DMS114 treated with DMSO at 0.1 percent for 48 hours (cell line): ENCODE results near the gene PNPLA2.

Source experiments
- DNase-seq: peaks from one replicate; lab custom pipeline; 2025; ENCODE audit not compliant: unreplicated experiment; lab: John Stamatoyannopoulos, UW

The PNPLA2 gene

DNA sequence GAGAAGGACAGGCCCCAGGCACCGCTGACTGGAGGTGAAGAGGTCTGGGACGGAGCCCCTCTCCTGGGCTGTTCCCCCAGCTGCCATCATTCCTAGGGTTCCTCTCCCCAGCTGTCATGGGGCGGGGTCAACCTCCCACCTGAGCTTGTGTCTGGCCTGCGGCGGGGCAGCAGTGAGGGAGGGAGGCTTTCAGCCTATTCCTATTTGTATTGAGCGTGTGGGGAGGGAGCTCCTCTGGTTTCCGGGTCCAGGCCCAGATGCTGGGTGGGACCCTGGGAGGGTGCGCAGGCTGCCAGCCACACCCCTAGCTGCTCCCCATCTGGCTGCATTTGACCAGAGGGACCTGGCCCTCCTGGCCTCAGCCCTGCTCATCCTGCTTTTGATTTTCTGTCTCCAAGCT, 37.7 kb downstream of the PNPLA2 start:
- no peak for DNase-seq

DNA sequence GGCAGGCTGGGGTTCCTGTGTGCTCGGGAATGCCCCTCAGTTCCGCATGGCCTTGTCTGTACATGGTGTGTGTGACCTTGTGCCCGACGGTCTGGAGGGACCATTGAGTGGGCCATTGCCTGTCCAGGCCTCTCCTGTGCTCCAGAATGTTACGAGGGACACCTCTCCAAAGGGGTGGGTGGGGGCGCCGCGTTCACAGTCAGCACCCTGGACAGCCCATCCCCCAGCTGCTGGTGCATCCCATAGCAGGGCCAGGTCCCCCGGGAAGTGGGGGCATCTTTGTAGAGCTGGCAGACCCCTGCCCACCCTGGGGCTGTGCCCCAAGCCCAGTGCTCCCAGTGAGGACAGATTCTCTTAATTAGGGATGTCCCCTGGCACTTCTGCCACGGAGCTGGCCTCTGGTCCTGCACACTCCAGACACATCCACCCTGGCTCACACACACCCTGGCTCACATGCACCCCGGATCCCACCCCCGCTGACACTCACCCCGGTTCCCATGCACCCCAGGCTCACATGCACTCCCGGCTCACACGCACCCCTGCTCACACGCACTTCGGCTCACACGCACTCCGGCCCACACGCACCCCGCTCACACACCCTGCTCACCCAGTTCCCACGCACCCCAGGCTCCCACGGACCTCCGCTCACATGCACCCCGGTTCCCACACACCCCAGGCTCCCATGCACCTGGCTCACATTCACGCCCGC, 39.5 kb downstream of the PNPLA2 start:
- no peak for DNase-seq

DNA sequence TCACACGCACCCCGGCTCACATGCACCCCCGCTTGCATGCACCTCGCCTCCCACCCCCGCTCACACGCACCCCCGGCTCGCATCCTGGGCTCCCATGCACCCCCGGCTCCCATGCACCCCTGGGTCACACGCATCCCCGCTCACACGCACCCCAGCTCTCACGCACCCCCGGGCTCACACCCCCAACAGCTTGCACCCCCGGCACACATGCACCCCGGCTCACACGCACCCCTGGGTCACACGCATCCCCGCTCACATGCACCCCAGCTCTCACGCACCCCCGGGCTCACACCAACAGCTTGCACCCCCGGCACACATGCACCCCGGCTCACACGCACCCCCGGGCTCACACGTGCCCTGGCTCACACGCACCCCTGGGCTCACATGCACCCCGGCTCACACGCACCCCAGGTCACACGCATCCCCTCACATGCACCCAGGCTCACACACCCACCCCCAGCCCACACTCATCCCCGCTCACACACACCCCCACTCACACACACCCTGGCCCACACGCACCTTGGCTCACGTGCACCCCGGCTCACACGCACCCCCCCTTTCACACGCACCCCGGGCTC, 40.1 kb downstream of the PNPLA2 start:
- no peak for DNase-seq

DNA sequence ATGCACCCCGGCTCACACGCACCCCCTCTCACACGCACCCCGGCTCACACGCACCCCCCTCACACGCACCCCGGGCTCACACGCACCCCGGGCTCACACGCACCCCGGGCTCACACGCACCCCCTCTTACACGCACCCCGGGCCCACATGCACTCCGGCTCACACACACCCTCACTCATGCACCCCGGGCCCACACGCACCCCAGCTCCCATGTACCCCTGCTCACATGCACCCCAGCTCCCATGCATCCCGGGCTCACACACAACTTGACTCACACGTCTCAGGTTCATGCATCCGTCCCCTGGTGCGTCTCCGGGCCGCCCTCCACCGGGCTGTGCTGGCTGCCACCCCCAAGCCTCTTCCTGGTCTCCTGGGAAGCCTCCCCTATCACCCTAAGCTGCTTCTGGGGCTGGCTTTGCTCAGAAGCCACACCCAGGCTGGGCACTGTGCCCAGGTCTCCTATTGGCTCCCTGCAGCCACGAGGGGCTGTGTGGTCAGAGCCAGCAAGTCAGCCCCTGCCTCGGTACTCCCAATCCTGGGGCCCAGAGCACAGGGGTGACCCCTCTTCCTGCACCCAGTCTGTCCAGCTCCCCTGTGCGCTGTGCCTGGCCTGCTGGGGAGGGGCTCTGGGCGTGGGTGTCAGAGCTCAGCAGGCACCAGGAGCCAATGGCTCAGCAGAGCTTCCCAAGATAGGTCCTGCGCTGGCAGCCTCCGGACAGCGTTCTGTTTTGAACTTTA, 40.8 kb downstream of the PNPLA2 start:
- DNase-seq = peak; percentile 24

DNA sequence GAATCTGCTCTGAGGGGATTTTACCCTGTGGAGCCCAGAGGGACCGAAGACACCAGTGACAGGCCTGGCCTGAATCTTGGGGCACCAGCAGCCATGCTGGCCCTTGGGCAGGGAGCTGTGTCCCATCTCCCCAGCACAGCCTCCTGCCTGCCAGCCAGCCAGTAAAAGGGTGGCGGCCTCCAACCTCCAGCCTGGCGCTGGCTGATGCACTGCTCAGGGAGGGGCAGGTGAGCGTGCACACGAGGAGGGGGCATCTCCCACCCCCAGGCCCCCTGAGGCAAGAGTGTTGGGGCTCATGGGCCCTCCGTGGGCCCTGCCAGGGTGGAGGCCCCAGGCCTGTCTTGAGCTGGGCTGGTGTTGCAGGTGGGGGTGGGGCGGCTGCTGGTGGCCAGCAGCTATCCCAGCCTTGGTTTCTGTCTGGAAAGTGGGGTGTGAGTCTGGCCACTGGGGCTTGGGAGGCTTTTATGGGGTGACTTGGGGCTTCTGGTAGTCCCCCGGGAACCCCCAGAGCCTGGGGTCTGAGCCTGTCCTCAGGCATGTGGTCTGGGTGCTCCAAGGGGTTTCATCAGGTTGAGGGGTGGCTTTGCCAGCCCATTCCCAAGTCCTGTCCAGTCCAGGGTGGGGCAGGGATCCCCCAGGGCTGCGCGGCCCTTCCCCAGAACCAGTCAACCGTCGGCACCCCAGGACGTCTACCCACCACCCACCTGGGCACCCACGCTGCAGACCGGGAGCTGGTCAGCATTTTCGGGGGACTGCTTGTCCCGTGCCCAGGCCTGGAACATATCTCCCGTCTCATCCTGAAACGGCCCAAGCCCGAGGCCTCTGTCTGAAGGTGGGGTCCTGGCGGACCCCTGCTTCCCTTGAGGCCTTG, 41.8 kb downstream of the PNPLA2 start:
- DNase-seq = no peak

DNA sequence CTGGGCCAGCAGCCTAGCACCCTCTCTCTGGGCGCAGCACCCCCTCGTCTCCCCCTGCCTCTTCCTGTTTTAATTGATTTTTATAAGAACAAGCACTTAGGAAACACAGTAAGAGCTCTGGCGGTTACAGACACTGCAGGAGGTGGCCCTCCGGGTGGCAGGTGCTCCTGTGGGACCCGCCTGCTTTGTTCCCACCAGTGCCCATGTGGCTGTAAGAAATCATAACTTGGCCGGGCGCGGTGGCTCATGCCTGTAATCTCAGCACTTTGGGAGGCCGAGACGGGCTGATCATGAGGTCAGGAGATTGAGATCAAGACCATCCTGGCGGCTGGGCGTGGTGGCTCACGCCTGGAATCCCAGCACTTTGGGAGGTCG, 42.4 kb downstream of the PNPLA2 start:
- no peak for DNase-seq

DNA sequence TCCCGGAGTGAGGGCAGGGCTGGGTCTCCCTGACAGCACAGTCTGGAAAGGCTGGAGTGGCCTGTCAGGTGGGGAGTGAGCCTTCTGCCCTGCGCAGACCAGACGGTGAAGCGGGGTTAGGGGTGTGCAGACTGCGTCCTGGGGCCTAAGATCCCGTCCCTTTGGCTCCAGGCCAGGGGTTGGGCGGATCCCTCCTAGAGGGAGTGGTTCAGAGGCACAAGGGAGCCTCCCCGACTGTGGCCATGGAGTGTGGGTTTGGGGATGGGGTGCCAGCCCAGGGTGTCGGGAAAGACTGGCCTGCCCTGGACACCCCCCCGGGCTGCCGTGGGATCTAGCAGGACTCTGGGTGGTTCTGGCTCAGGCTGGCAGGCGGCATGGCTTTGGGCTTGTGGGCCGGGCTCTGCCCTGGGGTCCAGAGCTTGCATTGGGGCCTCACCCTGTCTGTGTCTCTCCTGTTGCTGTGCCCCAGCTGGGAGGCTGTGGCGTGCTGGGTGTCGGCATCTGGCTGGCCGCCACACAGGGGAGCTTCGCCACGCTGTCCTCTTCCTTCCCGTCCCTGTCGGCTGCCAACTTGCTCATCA, 43.5 kb downstream of the PNPLA2 start:
- no peak for DNase-seq

DNA sequence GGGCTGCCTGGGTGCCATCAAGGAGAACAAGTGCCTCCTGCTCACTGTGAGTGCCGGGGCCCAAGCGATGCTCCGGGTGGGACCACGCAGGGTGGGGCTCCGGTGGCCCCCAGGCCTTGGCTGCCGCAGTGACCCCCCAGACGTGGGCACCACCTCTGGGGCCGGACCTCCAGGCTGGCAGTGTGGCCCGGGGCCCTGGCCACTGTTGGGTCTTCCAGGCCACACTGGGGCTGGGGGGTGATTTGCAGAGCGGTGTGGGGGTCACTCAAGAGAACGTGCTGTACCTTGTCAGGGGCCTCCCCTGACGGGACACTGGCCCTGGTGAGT, 43.9 kb downstream of the PNPLA2 start:
- no peak for DNase-seq

DNA sequence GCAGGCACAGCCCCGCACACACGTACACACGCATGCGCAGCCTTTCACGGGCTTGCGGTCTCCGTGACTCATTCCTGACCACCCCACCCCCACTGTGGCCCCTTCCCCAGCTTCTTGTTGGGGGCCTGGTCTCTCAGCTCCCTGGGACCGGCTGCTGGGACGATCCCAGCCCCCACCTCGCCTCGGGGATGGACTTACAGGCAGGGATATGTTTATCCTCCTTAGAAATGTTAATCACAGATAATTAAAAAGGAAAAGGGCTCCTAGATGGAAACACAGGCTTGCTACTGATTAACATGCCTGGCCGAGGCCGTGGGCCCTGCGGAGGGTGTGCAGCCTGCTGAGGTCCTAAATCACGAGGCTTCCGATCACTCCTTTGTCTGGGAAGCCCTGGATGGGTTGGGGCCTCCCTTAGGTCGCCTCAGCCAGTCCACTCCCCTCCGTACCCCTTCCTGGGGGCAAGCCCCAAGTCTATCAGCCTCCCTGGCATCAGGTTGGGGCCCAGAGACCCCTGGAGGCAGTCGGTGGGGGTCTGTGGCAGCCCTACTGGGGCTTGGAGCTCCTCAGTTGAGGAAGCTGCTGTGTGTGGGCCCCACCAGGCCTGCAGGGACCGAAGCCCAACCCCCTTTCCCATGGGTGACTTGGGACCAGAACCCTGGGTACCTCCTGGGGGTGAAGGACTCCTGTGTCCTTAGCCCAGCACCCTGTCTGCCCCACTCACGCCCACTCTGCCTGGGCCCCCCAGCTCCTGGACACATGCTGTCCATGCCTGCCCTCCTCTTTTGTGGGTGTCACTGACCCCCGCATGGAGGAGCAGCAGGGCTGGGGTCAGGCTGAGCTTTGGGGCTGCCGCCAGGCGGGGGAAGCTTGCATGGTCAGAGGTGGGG, 44.6 kb downstream of the PNPLA2 start:
- no peak for DNase-seq

DNA sequence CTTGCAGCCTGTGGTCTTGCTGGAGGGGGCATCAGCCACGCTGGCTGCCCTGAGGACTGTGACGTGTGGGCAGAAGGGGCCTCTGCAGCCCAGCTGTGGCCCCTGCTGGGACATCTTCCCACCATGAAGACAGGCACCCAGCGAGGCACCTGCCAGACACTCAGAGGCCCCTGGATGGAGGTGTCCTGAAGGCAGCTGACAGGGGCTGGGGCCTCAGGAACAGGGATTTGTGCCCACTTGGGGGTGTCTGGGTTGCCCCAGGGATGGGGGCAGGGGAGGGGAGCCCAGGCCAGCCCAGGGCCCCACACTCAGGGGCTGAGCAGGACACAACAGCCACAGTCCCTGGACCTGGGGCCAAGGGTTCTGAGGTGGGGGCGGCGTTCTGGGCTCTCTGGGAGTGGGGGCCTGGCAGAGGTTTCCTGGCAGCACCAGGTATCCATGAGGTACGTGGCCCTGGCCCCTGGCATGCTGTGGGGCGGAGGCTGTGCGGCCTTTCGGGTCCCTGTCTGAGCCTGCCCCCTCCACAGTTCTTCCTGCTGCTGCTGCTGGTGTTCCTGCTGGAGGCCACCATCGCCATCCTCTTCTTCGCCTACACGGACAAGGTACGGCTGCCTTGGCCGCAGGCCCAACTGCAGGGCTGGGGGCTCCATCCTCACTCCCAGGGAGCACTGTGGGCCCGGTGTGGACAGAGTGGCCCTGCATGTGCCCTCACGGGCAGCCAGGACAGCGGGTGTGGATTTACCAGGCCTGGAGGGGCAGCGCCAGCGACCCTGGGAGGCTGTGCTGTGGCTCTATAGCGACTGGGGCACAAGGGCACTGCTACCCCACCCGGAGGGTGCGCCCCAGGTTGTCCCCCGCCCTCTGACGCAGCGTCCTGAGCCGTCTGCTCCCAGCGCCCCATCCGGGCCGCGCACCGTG, 45.5 kb downstream of the PNPLA2 start:
- DNase-seq = no peak

DNA sequence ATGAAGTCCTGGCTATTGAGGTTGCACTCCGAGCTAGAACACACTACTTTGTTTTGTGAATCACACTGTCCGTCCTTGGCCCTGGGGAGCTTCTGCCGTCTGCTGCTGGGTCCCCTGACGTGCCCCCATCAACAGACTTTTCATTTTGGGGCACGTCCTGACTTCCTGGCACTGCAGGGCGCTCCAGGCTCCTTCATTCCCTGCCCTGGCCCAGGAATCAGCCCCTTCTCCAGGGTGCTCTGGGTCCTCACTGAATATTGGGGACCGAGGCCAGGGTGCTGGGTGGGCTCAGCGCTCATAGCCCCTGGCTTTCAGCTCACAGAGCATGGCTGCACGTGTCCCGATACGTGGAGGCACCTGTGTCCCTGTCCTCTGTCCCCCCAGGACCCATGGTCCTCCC, 46.2 kb downstream of the PNPLA2 start:
- no peak for DNase-seq

DNA sequence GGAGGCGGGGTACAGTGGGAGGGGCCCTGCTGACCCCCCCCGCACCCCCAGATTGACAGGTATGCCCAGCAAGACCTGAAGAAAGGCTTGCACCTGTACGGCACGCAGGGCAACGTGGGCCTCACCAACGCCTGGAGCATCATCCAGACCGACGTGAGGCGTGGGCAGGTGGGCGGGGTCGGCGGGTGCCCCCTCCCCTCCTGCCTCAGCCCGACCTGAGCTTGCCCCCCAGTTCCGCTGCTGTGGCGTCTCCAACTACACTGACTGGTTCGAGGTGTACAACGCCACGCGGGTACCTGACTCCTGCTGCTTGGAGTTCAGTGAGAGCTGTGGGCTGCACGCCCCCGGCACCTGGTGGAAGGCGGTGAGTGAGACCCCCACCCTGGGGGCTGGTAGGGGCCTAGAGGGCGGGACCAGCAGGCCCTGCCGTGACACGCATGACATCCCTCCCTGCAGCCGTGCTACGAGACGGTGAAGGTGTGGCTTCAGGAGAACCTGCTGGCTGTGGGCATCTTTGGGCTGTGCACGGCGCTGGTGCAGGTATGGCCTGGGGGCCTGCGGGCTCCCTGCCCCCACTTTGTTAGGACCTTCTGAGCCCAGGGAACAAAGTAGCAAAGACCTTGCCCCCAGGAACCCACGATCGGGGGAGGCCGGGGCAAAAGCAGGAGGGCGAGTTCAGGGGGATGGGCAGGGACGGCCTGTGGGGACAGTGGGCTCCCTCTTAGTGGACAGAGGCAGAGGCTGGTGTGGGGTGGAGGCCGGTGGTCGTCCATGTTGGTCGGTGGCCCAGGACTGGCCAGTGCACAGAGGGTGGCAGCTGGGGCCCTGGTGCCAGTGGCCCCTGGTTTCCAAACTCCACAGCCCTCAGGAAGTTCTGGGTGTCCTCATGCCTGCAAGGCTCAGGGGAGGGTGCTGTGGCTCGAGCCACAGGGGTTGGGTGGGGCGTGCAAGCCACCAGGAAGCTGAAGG, 47.0 kb downstream of the PNPLA2 start:
- DNase-seq = no peak

DNA sequence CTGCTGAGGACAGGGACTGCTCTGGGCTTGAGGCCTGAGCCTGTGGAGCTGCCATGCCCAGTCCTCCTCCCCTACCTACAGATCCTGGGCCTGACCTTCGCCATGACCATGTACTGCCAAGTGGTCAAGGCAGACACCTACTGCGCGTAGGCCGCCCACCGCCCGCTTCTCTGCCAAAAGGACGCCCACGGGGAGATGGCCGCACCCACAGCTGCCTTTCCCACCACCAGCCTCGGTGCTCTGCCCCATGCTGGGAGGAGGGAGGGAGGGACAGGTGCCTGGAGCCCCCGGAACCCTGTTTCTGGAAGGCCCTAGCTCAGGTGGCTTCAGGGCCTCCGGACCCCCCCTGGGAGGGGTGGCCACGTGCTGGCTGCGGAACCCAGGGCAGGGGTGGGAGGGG, 47.8 kb downstream of the PNPLA2 start:
- no peak for DNase-seq

DNA sequence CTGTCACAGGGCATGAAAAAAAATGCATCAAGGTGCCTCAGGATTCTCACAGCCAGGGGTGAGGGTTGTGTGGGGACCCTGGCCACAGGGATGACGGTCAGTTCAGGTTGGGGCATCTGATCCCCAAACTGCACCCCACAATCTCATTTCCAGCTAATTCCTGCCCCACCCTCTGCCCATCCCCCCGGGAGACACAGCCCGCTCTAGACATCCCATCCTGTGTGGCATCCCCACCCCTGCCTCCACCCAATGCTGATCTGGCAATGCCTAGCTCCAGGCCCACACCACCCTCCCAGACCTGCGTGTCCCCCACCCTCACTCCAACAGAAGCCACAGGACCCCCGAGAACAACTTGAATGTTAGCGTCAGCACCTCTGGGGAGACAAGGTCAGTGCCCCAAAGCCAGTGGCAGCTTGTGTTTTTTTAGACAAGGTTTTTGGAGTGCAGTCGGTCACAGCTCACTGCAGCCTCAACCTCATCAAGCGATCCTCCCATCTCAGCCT, 49.2 kb downstream of the PNPLA2 start:
- DNase-seq = no peak

DNA sequence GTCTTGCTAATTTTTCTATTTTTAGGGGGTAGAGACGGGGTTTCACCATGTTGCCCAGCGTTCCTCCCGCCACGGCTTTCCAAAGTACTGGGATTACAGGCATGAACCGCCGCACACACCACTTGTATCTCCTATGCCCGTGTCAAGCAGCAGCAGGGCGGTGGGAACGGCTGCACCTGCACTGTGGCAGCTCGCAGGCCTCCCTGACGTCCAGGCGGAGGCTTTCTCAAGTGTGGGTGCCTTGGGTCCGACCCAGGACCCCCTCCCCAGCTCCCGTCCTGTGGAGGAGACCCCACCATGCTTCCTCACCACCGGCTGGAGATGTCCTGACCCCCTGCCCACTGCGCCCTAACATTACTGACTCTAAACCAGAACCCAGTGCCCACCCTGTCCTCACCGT, 49.7 kb downstream of the PNPLA2 start:
- no peak for DNase-seq

DNA sequence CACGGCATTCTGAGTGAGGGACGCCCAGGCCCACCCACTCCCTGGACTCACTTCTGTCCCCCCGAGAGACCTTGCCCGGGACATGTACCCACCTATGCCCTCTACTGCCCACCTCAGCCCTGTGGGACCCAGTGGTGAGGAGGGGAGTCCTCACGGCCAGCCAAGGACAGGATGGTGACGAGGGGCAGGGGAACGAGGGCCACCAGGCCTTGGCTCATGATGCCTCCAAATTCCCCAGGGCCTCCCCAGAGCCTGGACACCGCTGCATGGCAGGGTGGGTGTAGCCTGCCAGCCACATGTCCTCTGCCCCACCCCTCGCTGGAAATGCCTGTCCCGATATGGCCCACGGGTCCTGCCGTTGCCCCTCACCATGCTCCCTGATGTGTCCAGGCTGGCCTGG, 50.1 kb downstream of the PNPLA2 start:
- no peak for DNase-seq

DNA sequence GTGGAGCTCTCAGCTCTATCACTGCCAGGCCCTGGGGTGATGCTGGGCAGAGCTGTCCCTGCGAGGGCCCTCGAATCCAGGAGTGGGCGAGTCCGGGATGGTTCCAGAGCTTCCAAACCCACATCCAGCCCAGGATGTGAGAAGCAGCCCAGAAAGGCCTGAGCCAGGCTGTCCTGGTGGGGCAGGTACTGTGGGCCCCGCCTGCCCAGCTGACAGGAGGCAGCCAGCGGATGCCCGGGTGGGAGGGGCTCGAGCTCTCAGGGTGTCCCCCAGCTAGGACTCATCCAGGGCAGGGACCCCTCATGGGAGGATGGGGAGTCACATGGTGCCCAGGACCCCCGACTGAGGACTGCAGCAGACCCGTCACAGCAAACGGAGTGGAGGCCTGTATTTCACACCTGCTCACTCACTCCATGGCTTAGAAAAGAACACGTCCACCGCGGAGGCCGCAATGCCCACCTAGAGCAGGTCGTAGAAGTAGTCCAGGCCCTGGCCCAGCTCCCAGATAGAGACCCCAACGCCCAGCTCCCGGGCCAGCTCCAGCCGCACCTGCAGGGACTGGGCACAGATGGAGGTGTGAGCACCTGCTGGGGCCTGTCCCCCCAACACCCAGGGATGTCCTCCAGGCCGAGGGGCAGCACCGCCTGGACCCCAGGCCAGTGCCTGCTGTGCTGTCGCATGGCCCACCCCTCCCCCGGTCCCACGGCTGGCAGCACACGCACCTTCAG, 50.8 kb downstream of the PNPLA2 start:
- DNase-seq = no peak

DNA sequence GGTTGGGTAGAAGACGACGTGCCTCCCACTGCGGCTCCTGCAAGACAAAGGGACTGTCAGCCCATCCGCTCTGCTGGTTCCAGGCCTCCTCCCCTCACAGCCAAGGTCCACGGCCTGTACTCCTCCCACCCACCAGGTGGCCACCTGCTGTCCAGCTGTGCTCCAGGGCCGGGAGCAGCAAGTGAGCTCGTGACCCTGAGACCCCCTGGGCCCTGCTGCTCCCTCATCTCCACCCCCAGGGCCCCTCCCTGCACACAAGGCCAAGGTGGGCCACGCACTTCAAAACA, 51.4 kb downstream of the PNPLA2 start:
- DNase-seq = no peak
